GM19193 (cell line): ENCODE results near the gene WHAMM.

Source experiments
- POLR2A ChIP-seq: IDR thresholded peaks from 4 replicates; pipeline ENCODE4 v1.6.1; 2011; ENCODE audit not compliant: insufficient read depth, insufficient read length; ENCODE audit errors: extremely low read depth

The WHAMM gene

GRCh38 chr15:82850731-82851130 is 41.3 kb downstream of the WHAMM start:
- TF ChIP-seq POLR2A = no peak

- no peak for TF ChIP-seq POLR2A
These were observed 42.0 kb downstream of the WHAMM start for GRCh38 chr15:82851306-82851850.

- no peak for TF ChIP-seq POLR2A
These were observed 42.6 kb downstream of the WHAMM start for GRCh38 chr15:82851981-82852511.

GRCh38 chr15:82852941-82853561 is 43.6 kb downstream of the WHAMM start:
- no peak for TF ChIP-seq POLR2A

GRCh38 chr15:82854554-82854953 is 45.1 kb downstream of the WHAMM start:
- no peak for TF ChIP-seq POLR2A

- TF ChIP-seq POLR2A = no peak
These were observed 46.1 kb downstream of the WHAMM start for GRCh38 chr15:82855286-82856100.

- TF ChIP-seq POLR2A = no peak
These were observed 47.2 kb downstream of the WHAMM start for GRCh38 chr15:82856397-82857170.

- no peak for TF ChIP-seq POLR2A
These were observed 49.5 kb downstream of the WHAMM start for GRCh38 chr15:82858932-82859331.

- no peak for TF ChIP-seq POLR2A
These were observed 53.5 kb downstream of the WHAMM start for GRCh38 chr15:82862886-82863285.

GRCh38 chr15:82864967-82865366 is 55.5 kb downstream of the WHAMM start:
- TF ChIP-seq POLR2A = no peak

GRCh38 chr15:82870727-82871320 is 61.4 kb downstream of the WHAMM start:
- no peak for TF ChIP-seq POLR2A

- no peak for TF ChIP-seq POLR2A
These were observed 61.9 kb downstream of the WHAMM start for GRCh38 chr15:82871358-82871757.

- TF ChIP-seq POLR2A = no peak
These were observed 62.5 kb downstream of the WHAMM start for GRCh38 chr15:82871832-82872484.
